Activated naive CD8-positive, alpha-beta T cell treated with anti-CD3 and anti-CD28 coated beads, Interleukin-2, amount 10 ng/mL, durations not matched to agents 7 days and 5 days (primary cell): ENCODE data around the gene CSNK2A2. TPM values are rescaled to one million over a fixed set of nuclear protein-coding genes. Genes with fewer than 3 reads are reported as not detected.

Experiments used
- ATAC-seq: fragments of 150-1000 bp; cut with Tn5 transposase; one replicate; pipeline ENCODE4 v1.10.0; 2021; ENCODE audit warnings: low read depth, moderate library complexity
- POLR2A ChIA-PET: fragments of 350-600 bp; sonication (Branson Sonifier 250); formaldehyde crosslinking; loops from one replicate; lab custom pipeline; 2021; ENCODE audit warnings: antibody characterized with exemption; lab: Charles Lee
- DNase-seq: peaks from one replicate; pipeline ENCODE4 v3.0.0; 2021
- H3K27ac Mint-ChIP-seq: one replicate; pipeline ENCODE4 v1.8.0; 2022; ENCODE audit warnings: mild to moderate bottlenecking, mixed read lengths
- H3K27me3 Mint-ChIP-seq: one replicate; pipeline ENCODE4 v1.8.0; 2022; ENCODE audit warnings: mild to moderate bottlenecking, moderate library complexity, mixed read lengths
- H3K36me3 Mint-ChIP-seq: one replicate; pipeline ENCODE4 v1.8.0; 2021; ENCODE audit warnings: mild to moderate bottlenecking, mixed read lengths
- H3K4me1 Mint-ChIP-seq: one replicate; pipeline ENCODE4 v1.8.0; 2021; ENCODE audit warnings: mixed read lengths
- H3K4me3 Mint-ChIP-seq: one replicate; pipeline ENCODE4 v1.8.0; 2022; ENCODE audit warnings: mild to moderate bottlenecking, moderate library complexity, mixed read lengths
- H3K9me3 Mint-ChIP-seq: one replicate; pipeline ENCODE4 v1.8.0; 2021; ENCODE audit warnings: mixed read lengths
- total RNA-seq, 2 experiments: library from RNA; stranded (reverse); gene quantifications; one replicate each; pipeline ENCODE4 v1.2.3, GENCODE V29; 2021

Gene CSNK2A2
- total RNA-seq, 2 experiments from 2014 or later, result 64.2 to 67.7 TPM

- Mint-ChIP-seq H3K4me3 (no peak overlapping the region), H3K36me3 (peaks cover 16% of the 10 kb centered on the region), H3K27me3 (no peaks in the 10 kb centered on the region), H3K27ac (no peak overlapping the region), H3K9me3 (no peaks in the 10 kb centered on the region), H3K4me1 (peaks cover 2% of the 10 kb centered on the region)
- no peak for DNase-seq
- no peak for ATAC-seq
- POLR2A ChIA-PET, result interaction anchor here (1.0 to 1.5 kb wide), 2 partner anchors 12 to 20 kb away, joined by 3 to 4 read pairs; no protein-coding TSS in a partner anchor
Observed at GRCh38 chr16:58109330-58109729, 88.6 kb downstream of the CSNK2A2 start.

Other genes with a start within 250 kb of the CSNK2A2 start
- not detected for gene CNGB1, start 227.0 kb downstream of the CSNK2A2 start, total RNA-seq
- gene ZNF319, start 197.4 kb downstream of the CSNK2A2 start, total RNA-seq, result 10 to 100 TPM; 21.5 to 21.8 TPM
- 10 to 100 TPM; 47.4 to 53.9 TPM for gene USB1, start 196.7 kb downstream of the CSNK2A2 start, total RNA-seq
- under 1 TPM; 0.61 to 0.62 TPM for gene MMP15, start 172.4 kb downstream of the CSNK2A2 start, total RNA-seq
- gene CFAP20, start 68.7 kb downstream of the CSNK2A2 start, total RNA-seq, result 10 to 100 TPM; 38.5 to 40.6 TPM
- gene PRSS54, start 96.9 kb upstream of the CSNK2A2 start, total RNA-seq, result not detected
- gene GINS3, start 194.4 kb upstream of the CSNK2A2 start, total RNA-seq, result 10 to 100 TPM; 10.2 to 11.1 TPM